A549 treated with Mapracorat at 1 μM for 4 hours (cell line): ENCODE measurements around the gene HYCC2. TPM values are rescaled to one million over a fixed set of nuclear protein-coding genes. Genes with fewer than 3 reads are reported as not detected.

Source experiments
- total RNA-seq: library from RNA; stranded (reverse); fragments of 200-300 nt; extraction: Qiagen RNA extraction; gene quantifications from 5 replicates; pipeline ENCODE4 v1.2.3, GENCODE V29; 2022

The HYCC2 gene
- total RNA-seq = 3.0 to 6.0 TPM (median 4.9 TPM) in 5 replicates

GRCh38 chr2:201071479-201072200 is at the start of gene HYCC2, which contains the start of gene NDUFB3:
Gene HYCC2 (minus strand): TSS chr2:201071671. CDS start chr2:201024009, 47,662 bp downstream.
Gene NDUFB3 (plus strand): TSS chr2:201072001. CDS start chr2:201078883, 6,882 bp downstream.

GRCh38 chr2:201116115-201116958 is 44.9 kb upstream of the HYCC2 start, which contains the start of gene CFLAR:
Gene CFLAR (plus strand): TSS chr2:201116164. CDS start chr2:201129866, 13,702 bp downstream.

Other genes with a start within 250 kb of the HYCC2 start
- gene CLK1, start 207.0 kb downstream of the HYCC2 start, total RNA-seq = 32.6 to 36.5 TPM (median 35.1 TPM) in 5 replicates
- 20.3 to 29.1 TPM (median 23.3 TPM) in 5 replicates for gene PPIL3, start 182.6 kb downstream of the HYCC2 start, total RNA-seq
- gene NIF3L1, start 182.3 kb downstream of the HYCC2 start, total RNA-seq = 35.4 to 44.2 TPM (median 36.3 TPM) in 5 replicates
- gene ORC2, start 108.0 kb downstream of the HYCC2 start, total RNA-seq = 10.8 to 14.1 TPM (median 13.4 TPM) in 5 replicates
- 130 to 169 TPM (median 138 TPM) in 5 replicates for gene NDUFB3, start 330 bp upstream of the HYCC2 start, total RNA-seq
- 77.6 to 109 TPM (median 97.5 TPM) in 5 replicates for gene CFLAR, start 44.5 kb upstream of the HYCC2 start, total RNA-seq
- 1.5 to 2.1 TPM (median 1.8 TPM) in 5 replicates for gene CASP10, start 111.5 kb upstream of the HYCC2 start, total RNA-seq
- 27.3 to 35.7 TPM (median 32.0 TPM) in 5 replicates for gene CASP8, start 188.9 kb upstream of the HYCC2 start, total RNA-seq